ENCODE data around the gene KCNC3.
"Not testable (repeated sequence)": the region's sequence is repeated elsewhere in the genome, so short reads cannot be mapped to it uniquely, and the experiment has no call there.

The KCNC3 gene

DNA sequence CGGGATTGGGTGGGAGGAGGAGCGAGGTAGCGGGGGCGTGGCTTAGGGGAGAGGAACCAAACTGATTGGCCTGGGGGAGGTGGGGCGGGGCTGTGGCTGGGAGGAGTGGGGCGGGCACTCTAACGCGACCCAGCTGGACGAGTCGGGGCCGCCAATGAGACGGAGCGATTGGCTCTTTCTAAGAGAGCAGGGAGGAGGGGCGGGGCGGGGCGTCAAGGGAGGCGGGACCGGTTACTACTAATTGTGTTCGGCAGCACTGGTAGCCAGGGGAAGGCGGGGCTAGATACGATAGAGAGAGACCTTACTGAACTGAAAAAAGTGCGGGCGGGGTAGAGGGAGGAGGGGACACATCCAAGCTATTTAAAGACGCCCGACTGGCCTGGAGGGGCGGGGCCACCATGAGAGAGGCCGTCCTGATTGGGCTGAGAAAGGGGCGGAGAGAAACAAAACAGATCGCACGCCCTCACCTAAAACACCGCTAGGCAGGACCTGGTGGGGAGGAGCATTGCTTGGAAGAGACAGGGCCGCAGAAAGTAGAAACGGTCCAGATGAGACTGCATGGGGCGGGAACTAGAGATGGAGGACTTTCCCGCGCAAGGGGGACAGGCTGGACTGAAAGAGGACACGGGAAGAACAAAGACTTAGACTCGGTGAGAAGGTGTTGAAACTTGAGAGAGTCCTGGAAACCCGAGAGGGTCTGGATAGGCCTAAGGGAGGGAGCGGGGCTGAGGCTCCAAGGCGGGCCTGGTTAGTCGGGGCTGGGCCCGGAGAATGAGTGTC is at the start of gene KCNC3:
KCNC3 (minus strand) TSS at position 232 of the 780 bp plus-strand sequence. CDS start 295 bp downstream, outside the sequence.
- peak; percentile 96 for DNase-seq

GRCh38 chr19:50378863-50379236 is 49.7 kb upstream of the KCNC3 start:
- DNase-seq: no peak

DNA sequence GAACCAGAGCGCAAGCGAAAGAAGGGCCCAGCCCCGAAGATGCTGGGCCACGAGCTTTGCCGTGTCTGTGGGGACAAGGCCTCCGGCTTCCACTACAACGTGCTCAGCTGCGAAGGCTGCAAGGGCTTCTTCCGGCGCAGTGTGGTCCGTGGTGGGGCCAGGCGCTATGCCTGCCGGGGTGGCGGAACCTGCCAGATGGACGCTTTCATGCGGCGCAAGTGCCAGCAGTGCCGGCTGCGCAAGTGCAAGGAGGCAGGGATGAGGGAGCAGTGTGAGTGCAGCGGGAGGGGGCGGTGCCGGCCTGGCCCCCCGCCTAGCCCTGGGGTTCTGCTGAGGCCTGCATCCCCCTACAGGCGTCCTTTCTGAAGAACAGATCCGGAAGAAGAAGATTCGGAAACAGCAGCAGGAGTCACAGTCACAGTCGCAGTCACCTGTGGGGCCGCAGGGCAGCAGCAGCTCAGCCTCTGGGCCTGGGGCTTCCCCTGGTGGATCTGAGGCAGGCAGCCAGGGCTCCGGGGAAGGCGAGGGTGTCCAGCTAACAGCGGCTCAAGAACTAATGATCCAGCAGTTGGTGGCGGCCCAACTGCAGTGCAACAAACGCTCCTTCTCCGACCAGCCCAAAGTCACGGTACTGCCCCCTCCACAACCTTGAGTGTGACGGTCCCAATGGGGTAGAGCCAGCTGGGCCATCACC is 49.1 kb upstream of the KCNC3 start:
- no peak for DNase-seq

- DNase-seq: no peak
Measured at GRCh38 chr19:50377517-50377916, 48.3 kb upstream of the KCNC3 start.

- peak; percentile 38 for DNase-seq
Measured at GRCh38 chr19:50377051-50377461, 47.9 kb upstream of the KCNC3 start.

DNA sequence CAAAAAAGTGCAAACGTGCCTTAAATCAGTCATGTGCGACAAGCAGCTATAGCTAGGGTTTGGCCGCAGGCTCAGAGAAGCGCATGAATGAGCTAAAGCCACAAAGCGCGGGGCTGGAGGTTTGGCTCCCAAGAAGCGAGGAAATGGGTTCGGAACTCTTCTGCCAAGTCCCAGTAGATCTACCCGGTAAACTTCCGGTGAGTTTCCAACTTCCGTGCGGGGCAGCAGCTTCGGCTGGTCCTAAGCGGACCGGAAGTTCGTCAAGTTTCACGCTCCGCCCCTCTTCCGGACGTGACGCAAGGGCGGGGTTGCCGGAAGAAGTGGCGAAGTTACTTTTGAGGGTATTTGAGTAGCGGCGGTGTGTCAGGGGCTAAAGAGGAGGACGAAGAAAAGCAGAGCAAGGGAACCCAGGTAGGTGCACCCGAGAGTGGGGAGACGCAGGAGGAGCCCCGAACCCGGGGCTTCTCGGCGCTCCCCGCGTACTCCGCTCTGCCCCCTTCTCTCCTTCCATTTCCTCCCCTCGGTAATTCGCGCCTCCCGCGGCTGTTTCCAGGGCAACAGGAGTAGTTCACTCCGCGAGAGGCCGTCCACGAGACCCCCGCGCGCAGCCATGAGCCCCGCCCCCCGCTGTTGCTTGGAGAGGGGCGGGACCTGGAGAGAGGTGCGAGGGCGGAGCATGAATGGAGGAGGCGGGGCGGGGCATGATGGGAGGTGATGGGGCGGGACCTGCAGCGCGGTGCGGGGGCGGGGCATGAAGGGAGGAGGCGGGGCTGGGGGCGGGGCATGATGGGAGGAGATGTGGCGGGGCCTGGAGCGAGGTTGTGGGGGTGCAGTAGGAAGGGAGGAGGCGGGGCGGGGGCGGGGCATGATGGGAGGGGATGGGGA is 47.2 kb upstream of the KCNC3 start, which contains the start of gene NR1H2:
NR1H2 (plus strand) TSS at position 292 of the 885 bp plus-strand sequence. CDS start 1,149 bp downstream, outside the sequence.
- peak; percentile 91 for DNase-seq

- DNase-seq: no peak
Measured at GRCh38 chr19:50371914-50372475, 42.8 kb upstream of the KCNC3 start.

DNA sequence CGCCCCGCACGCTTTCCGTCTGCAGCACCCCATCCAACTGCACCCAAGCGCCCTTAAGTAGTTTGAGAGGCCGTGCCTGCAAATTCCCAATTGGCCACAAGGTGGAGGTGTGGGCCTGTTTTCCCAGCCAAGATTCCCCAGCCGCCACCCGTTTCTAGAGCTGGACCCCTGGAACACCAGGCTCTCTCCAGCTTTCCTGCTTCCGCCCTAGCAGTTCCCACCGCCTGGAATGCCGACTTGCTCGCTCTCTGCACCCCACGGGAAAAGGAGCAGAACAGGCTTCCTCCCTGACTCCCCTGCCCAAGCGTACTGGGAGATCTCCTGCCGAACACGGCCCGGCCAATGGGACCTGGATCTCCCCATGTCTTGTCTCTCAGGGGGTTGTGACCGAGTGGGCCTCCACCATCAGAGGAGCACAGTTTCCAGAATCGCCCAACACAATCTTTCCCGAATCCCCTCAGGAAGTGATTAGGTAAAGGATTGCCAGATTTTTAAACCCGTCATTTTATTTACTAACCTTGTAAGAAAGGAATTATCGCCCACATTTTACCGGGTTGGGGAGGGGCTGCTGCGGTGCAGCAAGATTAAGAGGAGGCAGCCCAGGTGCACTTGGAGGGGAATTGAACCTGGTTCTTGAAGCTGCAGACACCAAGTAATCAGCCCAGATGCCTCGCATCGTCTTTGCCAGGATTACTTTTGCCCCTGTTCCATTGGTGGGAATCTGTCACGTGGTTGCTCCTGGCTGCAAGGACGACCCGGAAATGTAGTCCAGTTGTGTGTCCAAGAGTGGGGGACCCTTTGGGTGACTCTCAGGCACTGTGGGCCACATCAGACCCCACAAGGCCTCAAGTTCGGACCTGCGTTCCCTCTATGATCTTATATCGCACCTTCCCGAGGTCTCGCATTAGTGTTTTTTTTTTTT is 39.7 kb upstream of the KCNC3 start:
- DNase-seq: peak; percentile 56

- no peak for DNase-seq
Measured at GRCh38 chr19:50365434-50366306, 36.5 kb upstream of the KCNC3 start, which contains the start of gene NAPSA. Gene NAPSA (minus strand): TSS chr19:50365639. CDS start chr19:50365621, 18 bp downstream.

DNA sequence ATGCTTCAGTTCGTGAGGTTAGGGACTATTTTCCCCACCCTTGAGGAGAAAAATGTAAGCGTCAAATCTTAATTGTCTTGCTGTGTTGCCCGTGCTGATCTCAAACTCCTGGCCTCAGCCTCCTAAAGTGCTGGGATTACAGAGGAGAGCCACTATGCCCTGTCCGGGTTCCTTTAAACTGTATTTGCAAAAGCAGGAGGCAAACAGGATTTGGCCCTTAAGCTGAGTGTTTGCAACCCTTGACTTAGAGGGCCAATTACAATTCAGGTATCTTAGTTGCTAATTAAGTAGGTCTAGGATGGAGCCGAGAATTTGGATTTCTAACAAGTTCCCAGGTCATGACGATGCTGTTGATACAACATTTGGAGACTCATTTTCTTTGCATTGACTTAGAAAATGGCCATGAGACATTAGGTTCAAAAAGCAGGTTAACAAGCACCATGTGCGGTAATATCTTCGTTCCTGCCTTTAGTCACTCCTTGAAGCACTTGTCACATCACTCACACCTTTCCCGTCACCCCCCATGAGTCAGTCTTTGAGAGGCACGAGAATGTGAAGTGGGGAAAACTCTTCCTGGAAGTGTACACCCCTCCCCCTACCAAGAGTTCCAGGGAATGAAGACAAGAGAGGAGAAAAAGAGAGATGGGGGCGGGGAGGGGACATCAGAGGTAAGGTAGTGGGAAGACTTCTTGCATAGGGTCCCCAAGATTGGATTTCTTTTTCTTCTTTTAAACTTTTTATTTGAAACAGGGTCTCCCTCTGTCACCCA is 33.7 kb upstream of the KCNC3 start:
- DNase-seq: peak; percentile 38

DNA sequence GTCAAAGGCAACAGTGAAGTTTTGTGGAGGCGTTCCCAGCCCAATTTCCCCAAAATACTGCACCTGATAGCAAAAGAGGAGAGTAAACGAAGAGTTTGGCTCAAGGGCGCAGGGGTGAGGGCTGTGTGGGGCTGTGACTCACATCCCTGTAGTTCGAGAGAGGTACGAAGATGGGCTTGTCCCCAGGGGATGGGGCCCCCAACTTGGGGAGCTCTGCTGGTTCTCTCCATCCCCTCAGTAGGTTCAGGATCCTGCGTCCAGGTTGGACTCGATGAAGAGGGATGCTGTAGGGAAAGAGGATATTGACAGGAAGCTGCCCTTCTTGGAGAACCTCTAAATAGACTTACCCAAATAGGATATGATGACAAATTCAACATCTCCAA is 32.8 kb upstream of the KCNC3 start:
- DNase-seq: no peak

DNA sequence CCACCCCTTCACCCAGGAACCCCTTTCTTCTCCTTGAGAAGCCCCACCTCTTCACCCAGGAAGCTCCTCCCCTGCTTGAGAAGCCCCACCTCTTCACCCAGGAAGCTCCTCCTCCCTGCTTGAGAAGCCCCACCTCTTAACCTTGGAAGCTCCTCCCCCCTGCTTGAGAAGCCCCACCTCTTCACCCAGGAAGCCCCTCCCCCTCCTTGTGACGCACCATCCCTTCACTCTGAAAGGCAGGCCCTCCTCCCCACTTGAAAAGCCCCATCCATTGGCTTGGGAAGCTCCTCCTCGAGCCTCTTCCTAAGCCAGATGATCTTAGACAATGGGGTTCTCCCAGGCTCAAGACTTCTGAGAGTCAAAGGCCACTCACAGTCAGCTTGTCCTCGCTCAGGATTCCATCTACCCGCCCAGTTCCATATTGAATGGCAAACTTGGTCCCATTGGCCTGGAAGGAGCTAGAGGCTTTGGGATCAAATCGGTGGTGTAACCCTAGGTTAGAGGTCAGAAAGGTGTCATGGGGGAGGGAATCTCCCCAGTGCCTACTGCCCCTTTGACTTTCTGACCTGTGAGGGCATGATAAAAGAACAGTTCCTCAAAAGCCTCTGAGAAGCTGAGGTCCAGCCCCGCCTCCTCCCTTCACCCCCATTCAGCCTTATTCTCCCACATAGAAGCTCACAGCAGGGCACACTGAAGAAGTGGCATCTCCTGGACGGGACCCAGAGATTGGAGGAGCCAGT is 32.3 kb upstream of the KCNC3 start:
- no peak for DNase-seq

DNA sequence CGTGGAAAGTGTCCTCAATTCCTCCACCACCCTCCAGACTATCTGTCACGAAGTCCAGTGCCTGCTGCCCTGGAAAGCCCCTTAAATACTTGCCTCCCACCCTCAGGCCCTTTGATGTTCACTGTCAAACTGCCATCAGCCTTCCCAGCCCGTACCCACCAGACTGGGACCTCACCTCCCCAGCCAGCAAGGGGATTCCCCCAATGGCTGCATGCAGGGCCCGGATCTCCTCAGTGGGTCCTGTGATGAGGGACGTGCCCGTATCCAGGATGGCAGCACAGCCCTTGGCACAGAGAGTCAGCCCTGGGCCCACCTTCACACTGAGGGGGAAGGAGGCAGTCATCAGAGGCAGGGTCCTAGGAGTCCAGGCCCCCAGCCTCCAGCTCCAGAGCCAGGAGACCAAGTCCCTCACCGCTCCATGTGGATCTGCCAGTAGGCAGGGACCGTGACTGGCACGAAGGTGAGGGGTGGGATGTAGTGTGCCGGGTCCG is 30.2 kb upstream of the KCNC3 start:
- no peak for DNase-seq

DNA sequence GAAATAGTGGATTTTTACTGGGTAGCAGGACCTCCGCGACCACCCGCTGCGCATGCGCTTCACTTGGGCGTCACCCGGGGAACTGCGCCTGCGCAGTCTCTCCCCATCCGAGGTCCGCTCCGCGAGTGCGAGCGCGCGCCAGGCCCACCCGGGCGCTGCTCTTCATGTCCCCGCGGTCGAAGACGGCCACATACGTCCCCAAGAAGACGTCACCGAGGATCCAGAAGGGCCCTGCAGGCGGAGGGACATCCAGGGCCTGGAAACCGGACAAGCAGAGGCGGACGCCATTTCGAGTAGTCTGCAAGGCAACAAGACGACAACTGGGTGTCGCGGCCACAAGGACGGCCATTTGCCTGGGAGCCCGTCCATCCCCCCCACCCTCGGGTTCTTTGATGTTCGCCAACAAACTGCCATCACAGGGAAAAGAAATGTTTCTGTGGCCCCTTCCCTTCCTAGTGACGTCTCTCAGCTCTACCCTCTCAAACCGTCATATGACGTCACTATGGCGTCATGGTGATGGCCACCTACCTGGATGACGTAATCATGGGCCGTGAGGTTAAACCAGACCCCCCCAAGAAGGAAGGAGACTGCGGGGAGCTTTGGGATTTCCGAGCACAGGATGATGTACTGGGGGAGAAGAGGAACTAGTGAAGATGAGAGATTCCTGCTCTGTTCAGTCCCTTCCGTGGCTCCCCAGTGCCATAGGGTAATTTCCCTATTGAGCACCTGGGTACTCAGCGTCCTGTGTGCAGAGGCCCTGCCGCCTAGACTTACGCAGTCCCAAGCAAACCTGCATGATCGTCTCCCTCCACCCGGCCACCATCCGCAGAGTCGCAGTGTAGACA is 29.5 kb upstream of the KCNC3 start:
- peak; percentile 65 for DNase-seq

DNA sequence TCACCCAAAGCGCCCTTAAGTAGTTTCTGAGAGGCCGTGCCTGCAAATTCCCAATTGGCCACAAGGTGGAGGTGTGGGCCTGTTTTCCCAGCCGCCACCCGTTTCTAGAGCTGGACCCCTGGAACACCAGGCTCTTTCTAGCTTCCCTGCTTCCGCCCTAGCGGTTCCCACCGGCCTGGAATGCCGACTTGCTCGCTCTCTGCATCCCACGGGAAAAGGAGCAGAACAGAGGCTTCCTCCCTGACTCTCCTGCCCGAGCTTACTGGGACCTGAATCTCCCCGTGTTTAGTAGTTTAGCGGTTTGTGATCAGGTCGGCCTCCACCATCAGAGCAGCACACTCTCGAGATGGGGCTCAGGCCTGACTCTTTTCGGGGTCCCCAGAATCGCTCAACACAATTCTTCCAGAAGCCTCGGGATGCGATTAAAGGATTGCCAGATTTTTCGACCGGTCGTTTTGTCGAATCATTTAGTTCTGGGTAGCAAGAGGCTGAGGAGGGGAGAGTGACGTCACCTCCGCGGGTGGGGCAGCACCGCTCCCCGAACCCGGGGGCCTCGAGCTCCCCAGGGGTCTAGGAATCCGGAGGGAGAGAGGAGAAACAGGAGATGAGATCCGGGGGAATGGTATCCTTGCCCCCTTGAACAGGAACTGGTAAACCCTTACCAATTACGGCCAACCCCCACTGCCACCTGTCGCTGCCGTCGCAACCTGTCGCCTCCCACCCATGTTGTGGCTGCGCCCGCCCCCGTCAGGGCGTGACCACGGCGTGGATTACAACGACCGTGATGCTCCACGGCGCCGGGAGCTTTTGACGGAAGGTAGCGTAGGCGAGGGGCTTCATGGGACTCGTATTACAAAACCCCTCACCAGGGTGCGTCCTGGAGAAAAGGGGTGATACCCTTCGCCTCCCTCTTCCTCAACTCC is 28.3 kb upstream of the KCNC3 start:
- peak; percentile 79 for DNase-seq

GRCh38 chr19:50356691-50357177 is 27.6 kb upstream of the KCNC3 start:
- no peak for DNase-seq

DNA sequence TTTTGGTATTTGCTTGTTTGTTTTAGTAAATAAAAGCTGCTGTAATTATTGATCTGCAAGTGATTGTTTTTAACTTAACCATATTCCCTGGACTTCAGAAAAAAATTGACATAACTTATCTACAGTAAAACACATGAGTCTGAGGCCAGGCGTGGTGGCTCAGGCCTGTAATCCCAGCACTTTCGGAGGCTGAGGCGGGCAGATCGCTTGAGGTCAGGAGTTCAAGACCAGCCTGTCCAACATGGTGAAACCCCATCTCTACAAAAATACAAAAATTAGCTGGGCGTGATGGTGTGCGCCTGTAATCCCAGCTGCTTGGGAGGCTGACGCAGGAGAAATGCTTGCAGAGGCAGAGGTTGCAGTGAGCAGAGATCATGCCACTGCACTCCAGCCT is 24.3 kb upstream of the KCNC3 start:
- DNase-seq: not testable (repeated sequence)

Measured in stimulated activated naive CD4-positive, alpha-beta T cell treated with Interleukin-2 at 50 U/mL for 16 hours (primary cell).